ENCODE measurements around the gene SPRR1B. TPM values are rescaled to one million over a fixed set of nuclear protein-coding genes. Genes with fewer than 3 reads are reported as not detected.

SPRR1B gene
- total RNA-seq, 1 experiment from 2014 or later, result not detected

GRCh38 chr1:153023109-153023508 is 7.9 kb upstream of the SPRR1B start:
- ChIA-PET CTCF (no interaction called here), POLR2A (no interaction called here)

GRCh38 chr1:153024413-153024812 is 6.6 kb upstream of the SPRR1B start:
- H3K4me3 ChIP-seq (ENCODE audit: low read depth in 2 of 2, low read length in 2 of 2), result no peak overlapping the region
- no peak for TF ChIP-seq SIN3A (IDR thresholded peaks at IDR 0.05; ENCODE audit: borderline replicate concordance, insufficient read depth, low read depth, low read length)
- no peak for TF ChIP-seq TCF7L2 (IDR thresholded peaks at IDR 0.05; ENCODE audit: low read depth, low read length)
- H3K36me3 ChIP-seq (ENCODE audit: control insufficient read depth, insufficient read depth, low read length), result no peaks in the 10 kb centered on the region
- ATAC-seq (no peak), DNase-seq (ENCODE audit: low read depth, low spot score) (no peak)
- in situ Hi-C loops (cut with HindIII; ENCODE audit: low pct_unique_long_range_greater_than_20kb, low sequenced_read_pairs) (no loop called here), intact Hi-C loops (cut with micrococcal nuclease; ENCODE audit: unreplicated experiment) (no loop called here)
- no TSS peak for BruUV-seq (replicated peaks)
- H3K27ac ChIP-seq (ENCODE audit: low read length), result no peak overlapping the region
- no peaks in the 10 kb centered on the region for H3K27me3 ChIP-seq (ENCODE audit: control insufficient read depth, insufficient read depth, low read length)
- CTCF ChIA-PET, result no interaction called here
- H3K4me1 ChIP-seq (ENCODE audit: control insufficient read depth, insufficient read depth, low read length), result no peaks in the 10 kb centered on the region
- no peaks in the 10 kb centered on the region for H3K9me3 ChIP-seq (ENCODE audit: control insufficient read depth, insufficient read depth, low read depth, low read length)
- POLR2A ChIA-PET, result no interaction called here

More at GRCh38 chr1:153023109-153023508, 7.9 kb upstream of the SPRR1B start:
- intact Hi-C loops (cut with micrococcal nuclease; ENCODE audit: unreplicated experiment) (no loop called here), in situ Hi-C loops (cut with HindIII; ENCODE audit: low pct_unique_long_range_greater_than_20kb, low sequenced_read_pairs) (no loop called here)
- no peak for DNase-seq (ENCODE audit: low read depth, low spot score)
- no peak for TF ChIP-seq REST (IDR thresholded peaks at IDR 0.05; ENCODE audit: insufficient read depth in 1 of 2, low read depth in 2 of 2, low read length in 1 of 2)
- TF ChIP-seq SIN3A (IDR thresholded peaks at IDR 0.05; ENCODE audit: borderline replicate concordance, insufficient read depth, low read depth, low read length), result no peak
- TF ChIP-seq POLR2AphosphoS5 (IDR thresholded peaks at IDR 0.05; ENCODE audit: low read depth, low read length), result no peak
- TF ChIP-seq CTCF (IDR thresholded peaks at IDR 0.05), result no peak
- TF ChIP-seq TCF7L2 (IDR thresholded peaks at IDR 0.05; ENCODE audit: low read depth, low read length), result no peak
- H3K4me3 ChIP-seq (ENCODE audit: low read depth in 2 of 2, low read length in 2 of 2), result no peak overlapping the region
- BruUV-seq (replicated peaks), result no TSS peak
- H3K9me3 ChIP-seq (ENCODE audit: control insufficient read depth, insufficient read depth, low read depth, low read length), result no peaks in the 10 kb centered on the region
- H3K27ac ChIP-seq (ENCODE audit: low read length), result no peak overlapping the region
- H3K36me3 ChIP-seq (ENCODE audit: control insufficient read depth, insufficient read depth, low read length), result no peaks in the 10 kb centered on the region
- no peaks in the 10 kb centered on the region; the same call in 1 of the 2 replicates for H3K27me3 ChIP-seq (ENCODE audit: control insufficient read depth, insufficient read depth, low read length)
- no peaks in the 10 kb centered on the region for H3K4me1 ChIP-seq (ENCODE audit: control insufficient read depth, insufficient read depth, low read length)
- no peak for ATAC-seq

- POLR2A ChIA-PET, result no interaction called here
- ATAC-seq, result no peak
- Histone ChIP-seq H3K4me3 (ENCODE audit: low read depth in 2 of 2, low read length in 2 of 2) (no peak overlapping the region), H3K4me1 (ENCODE audit: control insufficient read depth, insufficient read depth, low read length) (no peaks in the 10 kb centered on the region), H3K9me3 (ENCODE audit: control insufficient read depth, insufficient read depth, low read depth, low read length) (no peaks in the 10 kb centered on the region), H3K27me3 (ENCODE audit: control insufficient read depth, insufficient read depth, low read length) (no peaks in the 10 kb centered on the region), H3K36me3 (ENCODE audit: control insufficient read depth, insufficient read depth, low read length) (no peaks in the 10 kb centered on the region), H3K27ac (ENCODE audit: low read length) (no peak overlapping the region)
- TF ChIP-seq SIN3A (IDR thresholded peaks at IDR 0.05; ENCODE audit: borderline replicate concordance, insufficient read depth, low read depth, low read length) (no peak), POLR2AphosphoS5 (IDR thresholded peaks at IDR 0.05; ENCODE audit: low read depth, low read length) (no peak)
- in situ Hi-C loops (cut with HindIII; ENCODE audit: low pct_unique_long_range_greater_than_20kb, low sequenced_read_pairs) (no loop called here), intact Hi-C loops (cut with micrococcal nuclease; ENCODE audit: unreplicated experiment) (no loop called here)
- no peak for DNase-seq (ENCODE audit: low read depth, low spot score)
- CTCF ChIA-PET, result no interaction called here
- no TSS peak for BruUV-seq (replicated peaks)
These were observed 5.2 kb upstream of the SPRR1B start for GRCh38 chr1:153025797-153026196.
